H1 (cell line): Measurements from ENCODE around the gene DNAJB14. TPM values are rescaled to one million over a fixed set of nuclear protein-coding genes. Genes with fewer than 3 reads are reported as not detected.

Experiments
- EZH2 ChIP-seq: fragments of 200-600 bp; sonication (generic); IDR thresholded peaks from 2 replicates; pipeline ENCODE4 v1.7.1; 2012; ENCODE audit warnings: low read depth, mild to moderate bottlenecking, moderate library complexity, low read length, inconsistent platforms; ENCODE audit not compliant: severe bottlenecking
- GTF2F1 ChIP-seq: IDR thresholded peaks from 2 replicates; pipeline ENCODE4 v1.6.1; 2012; ENCODE audit warnings: low read depth, low read length, improper control_type of control experiment, borderline replicate concordance
- SP1 ChIP-seq: IDR thresholded peaks from 2 replicates; pipeline ENCODE4 v1.6.1; 2011; ENCODE audit warnings: low read depth, low read length
- YY1 ChIP-seq: IDR thresholded peaks from 2 replicates; pipeline ENCODE4 v1.6.1; 2011; ENCODE audit warnings: low read depth, mild to moderate bottlenecking, low read length
- polyA plus RNA-seq, 7 experiments: library from polyadenylated mRNA; depleted of rRNA in 3 of 7; stranded (reverse) in 5 of 7; unstranded in 2 of 7; fragments of >200 nt in 5 of 7; fragments of 200-250 nt in 2 of 7; gene quantifications; 1 replicate in 5 of 7; 2 replicates in 1 of 7; 4 replicates in 1 of 7; pipeline versions ENCODE4 v1.2.1 to v1.2.3, GENCODE V29; 2011 to 2013; ENCODE audit warnings: missing spikeins in 2 of 7, mixed read lengths in 2 of 7
- total RNA-seq: library from RNA; stranded (reverse); fragmentation: NEBNext Ultra II Directional; extraction: Animal tissue kit (Norgen Biotek cat#: 25700); gene quantifications from 2 replicates; pipeline ENCODE4 v1.2.1, GENCODE V29; 2021

DNAJB14 gene
- total and polyA plus RNA-seq, 2 of the 8 experiments (the other 6 are each of a cell fraction or from before 2014, with no cell fraction given), result 3.4 to 35.4 TPM

DNA sequence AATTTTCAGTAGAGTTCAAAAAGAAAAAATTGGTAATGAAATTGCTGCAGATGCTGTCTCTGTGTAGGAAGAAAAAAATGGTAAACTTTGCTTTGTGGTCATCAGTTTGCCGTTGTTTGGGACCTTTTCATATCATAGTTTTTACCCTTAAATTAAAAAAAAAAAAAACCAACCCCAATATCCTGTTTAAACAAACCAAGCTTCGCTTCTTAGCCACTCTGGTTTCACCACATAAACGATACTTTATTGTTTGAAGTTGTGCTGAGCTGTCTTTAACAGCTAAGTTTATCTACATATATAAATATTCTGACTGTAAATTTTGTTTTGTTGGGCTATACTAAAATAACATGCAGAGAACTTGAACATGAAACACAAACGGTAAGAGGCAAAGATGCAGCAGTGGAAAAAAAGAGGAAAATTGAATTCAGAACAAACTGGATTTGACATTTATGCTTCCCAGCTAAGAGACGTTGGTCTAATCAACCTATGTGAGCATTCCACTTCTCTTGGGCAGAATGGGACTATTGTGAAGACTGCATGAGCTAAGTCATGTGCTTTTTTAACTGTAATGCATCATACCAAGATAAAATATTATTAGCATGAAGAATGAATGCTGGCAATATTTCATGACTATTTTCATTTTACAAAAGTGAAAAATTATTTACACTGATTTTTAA is 19.4 kb upstream of the DNAJB14 start (continued):
- no peak for TF ChIP-seq SP1
- TF ChIP-seq EZH2, result no peak
- TF ChIP-seq YY1, result no peak
- no peak for TF ChIP-seq GTF2F1
